Ascending aorta (tissue), 2 donors: Measurements from ENCODE around the gene ITIH3. TPM values are rescaled to one million over a fixed set of nuclear protein-coding genes. Genes with fewer than 3 reads are reported as not detected.
"Not testable (repeated sequence)": the region's sequence is repeated elsewhere in the genome, so short reads cannot be mapped to it uniquely, and the experiment has no call there.

Experiments
- DNase-seq, 2 donors: peaks; one replicate each; pipeline ENCODE4 v3.0.0-alpha.2; 2019; ENCODE audit warnings: low spot score in 2 of 2
- H3K27ac ChIP-seq, 2 donors: fragments of 200-600 bp; sonication (generic); one replicate each; pipeline ENCODE4 v1.5.1; 2016 to 2017; ENCODE audit warnings: mild to moderate bottlenecking in 1 of 2
- H3K27me3 ChIP-seq: fragments of 200-600 bp; sonication (generic); one replicate; pipeline ENCODE4 v1.5.1; 2017
- H3K36me3 ChIP-seq, 2 donors: fragments of 200-600 bp; sonication (generic); one replicate each; pipeline ENCODE4 v1.5.1; 2016
- H3K4me1 ChIP-seq, 2 donors: fragments of 200-600 bp; sonication (generic); one replicate each; pipeline ENCODE4 v1.5.1; 2016 to 2017; ENCODE audit warnings: mild to moderate bottlenecking in 1 of 2
- H3K4me3 ChIP-seq, 2 donors: fragments of 200-600 bp; sonication (generic); one replicate each; pipeline ENCODE4 v1.5.1; 2016 to 2017; ENCODE audit warnings: mild to moderate bottlenecking in 1 of 2
- H3K9me3 ChIP-seq, 2 donors: fragments of 200-600 bp; sonication (generic); one replicate each; pipeline ENCODE4 v1.5.1; 2016
- intact Hi-C: fragments of 100-400 bp; cut with DNase I; formaldehyde crosslinking; loops from one replicate; pipeline ENCODE4 v1.15.1; 2023
- total RNA-seq: library from RNA; depleted of rRNA; stranded (reverse); fragments of >200 nt; gene quantifications from one replicate; pipeline ENCODE4 v1.1.0, GENCODE V29; 2016
- TF ChIP-seq, protein P1 (sequence below), 3 experiments: fragments of 200-600 bp in 2 of 3; fragments of 450-650 bp in 1 of 3; sonication (generic) in 2 of 3; IDR thresholded peaks; one replicate each; pipeline ENCODE4 v1.5.1; 2016 to 2019; ENCODE audit warnings: antibody characterized with exemption in 3 of 3, mild to moderate bottlenecking in 1 of 3, moderate library complexity in 1 of 3

ITIH3 gene
- total RNA-seq, 1 donor from 2014 or later = 38.3 TPM

DNA sequence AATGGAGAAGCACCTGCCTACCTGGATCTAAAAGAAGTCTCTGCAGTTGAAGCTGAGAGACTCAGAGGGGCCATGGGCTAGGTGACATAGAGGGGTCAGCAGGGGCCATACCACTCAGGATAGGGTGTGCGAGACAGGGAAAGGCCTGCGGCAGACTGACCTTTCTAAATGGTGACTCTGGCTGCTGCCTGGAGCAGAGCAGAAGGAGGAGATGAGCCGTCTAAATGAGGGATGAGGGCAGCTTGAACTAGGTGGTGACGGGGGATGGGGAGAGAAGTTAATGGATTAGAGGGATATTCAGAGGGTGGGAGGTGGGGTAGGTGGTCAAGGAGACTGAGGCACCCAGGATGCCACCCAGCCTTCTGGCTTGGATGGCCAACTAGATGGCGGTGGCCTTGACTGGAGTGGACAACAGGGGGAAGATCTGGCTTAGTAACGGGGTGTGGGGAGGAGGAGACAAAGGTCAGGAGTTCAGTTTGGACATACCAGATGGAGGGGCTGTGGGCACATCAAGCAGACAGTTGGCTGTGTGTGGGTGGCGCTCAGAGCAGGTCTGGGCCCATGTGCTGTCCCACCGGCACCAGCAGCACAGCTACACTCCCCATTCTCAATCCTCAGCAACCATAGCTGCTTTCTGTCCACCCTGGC, 20.4 kb upstream of the ITIH3 start:
- intact Hi-C loops = loop anchor here (5.0 kb wide), 1 partner anchor 58 kb away; the partner anchor contains the start of gene ITIH4
- Histone ChIP-seq H3K4me3 (no peak overlapping the region), H3K36me3 (no peaks in the 10 kb centered on the region), H3K27me3 (no peaks in the 10 kb centered on the region), H3K9me3 (no peaks in the 10 kb centered on the region), H3K27ac (no peak overlapping the region), H3K4me1 (peaks cover 6 to 7% of the 10 kb centered on the region in 2 donors)
- no peak for DNase-seq
- TF ChIP-seq, protein P1, sequence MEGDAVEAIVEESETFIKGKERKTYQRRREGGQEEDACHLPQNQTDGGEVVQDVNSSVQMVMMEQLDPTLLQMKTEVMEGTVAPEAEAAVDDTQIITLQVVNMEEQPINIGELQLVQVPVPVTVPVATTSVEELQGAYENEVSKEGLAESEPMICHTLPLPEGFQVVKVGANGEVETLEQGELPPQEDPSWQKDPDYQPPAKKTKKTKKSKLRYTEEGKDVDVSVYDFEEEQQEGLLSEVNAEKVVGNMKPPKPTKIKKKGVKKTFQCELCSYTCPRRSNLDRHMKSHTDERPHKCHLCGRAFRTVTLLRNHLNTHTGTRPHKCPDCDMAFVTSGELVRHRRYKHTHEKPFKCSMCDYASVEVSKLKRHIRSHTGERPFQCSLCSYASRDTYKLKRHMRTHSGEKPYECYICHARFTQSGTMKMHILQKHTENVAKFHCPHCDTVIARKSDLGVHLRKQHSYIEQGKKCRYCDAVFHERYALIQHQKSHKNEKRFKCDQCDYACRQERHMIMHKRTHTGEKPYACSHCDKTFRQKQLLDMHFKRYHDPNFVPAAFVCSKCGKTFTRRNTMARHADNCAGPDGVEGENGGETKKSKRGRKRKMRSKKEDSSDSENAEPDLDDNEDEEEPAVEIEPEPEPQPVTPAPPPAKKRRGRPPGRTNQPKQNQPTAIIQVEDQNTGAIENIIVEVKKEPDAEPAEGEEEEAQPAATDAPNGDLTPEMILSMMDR (IDR thresholded peaks at IDR 0.05) = no peak

DNA sequence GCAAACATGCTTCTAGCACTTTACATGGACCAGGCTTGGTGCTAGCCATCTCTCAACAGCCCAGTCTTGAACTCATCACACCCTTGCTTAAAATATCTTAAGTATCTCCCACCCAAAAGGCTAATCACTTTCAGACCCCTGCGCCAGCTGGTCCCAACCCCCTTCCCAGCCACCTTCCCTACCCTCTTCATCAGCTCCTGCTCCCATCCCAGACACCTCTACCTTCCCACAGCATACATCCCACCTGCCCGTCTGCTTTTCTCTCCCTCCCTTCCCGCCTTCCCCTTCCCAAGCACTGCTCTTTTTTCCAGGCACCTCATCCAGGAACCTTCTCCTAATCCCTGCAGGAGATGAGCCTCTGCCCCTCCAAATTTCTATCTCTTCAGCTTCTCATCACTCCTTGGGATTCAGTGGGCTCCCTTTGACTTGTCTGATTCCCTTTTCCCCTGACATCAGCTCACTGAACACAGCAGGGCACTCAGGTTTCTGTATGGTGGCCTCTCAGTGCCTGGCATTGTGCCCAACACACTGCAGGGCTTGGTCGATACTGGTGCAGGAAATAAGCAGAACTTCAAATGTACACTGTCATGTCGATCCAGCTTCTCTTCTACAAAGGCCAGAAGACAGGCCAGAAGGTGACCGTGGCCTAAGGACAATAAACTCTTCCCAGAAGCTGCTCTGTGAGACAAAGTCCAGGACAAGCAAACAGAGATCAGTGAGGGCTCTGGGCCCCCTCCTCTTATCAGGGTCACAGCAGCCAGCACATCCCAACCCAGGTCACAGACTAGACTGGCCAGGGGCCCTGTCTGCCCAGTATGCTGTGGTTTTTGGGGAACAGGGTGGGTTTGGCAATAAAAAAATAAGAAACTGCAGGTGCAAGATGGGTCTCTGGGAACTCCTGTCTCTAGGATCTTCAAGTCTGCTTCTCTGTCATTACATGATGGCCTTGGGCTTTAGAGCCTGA, 19.4 kb upstream of the ITIH3 start:
- H3K9me3 ChIP-seq = no peaks in the 10 kb centered on the region
- H3K4me3 ChIP-seq = no peak overlapping the region
- H3K27ac ChIP-seq = no peak overlapping the region
- intact Hi-C loops = loop anchor here (5.0 kb wide), 1 partner anchor 57 kb away; the partner anchor contains the start of gene ITIH4
- no peaks in the 10 kb centered on the region for H3K36me3 ChIP-seq
- TF ChIP-seq, protein P1 (IDR thresholded peaks at IDR 0.05) = no peak
- H3K27me3 ChIP-seq = no peaks in the 10 kb centered on the region
- DNase-seq = peak in 1 of 2 donors; percentile 60
- no peaks in the 10 kb centered on the region for H3K4me1 ChIP-seq

DNA sequence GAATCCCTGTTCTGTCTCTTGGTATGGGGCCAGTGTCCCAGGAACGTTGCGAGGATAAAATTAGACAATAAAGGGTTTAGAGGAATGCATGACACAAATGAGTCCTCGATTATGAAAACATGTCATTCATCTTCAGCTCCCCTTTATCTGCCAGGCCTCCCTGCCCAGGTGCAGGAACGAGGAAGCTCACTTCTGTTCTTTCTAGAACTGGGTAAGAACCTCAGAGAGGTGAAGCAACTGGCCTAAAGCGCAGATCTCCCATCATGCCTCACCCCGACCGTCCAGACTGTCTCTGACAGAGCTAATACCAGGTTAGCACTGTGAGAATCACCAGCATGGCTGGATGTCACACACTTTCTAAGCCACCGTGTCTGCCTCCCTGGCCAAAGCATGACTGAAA, 18.7 kb upstream of the ITIH3 start:
- DNase-seq = no peak

DNA sequence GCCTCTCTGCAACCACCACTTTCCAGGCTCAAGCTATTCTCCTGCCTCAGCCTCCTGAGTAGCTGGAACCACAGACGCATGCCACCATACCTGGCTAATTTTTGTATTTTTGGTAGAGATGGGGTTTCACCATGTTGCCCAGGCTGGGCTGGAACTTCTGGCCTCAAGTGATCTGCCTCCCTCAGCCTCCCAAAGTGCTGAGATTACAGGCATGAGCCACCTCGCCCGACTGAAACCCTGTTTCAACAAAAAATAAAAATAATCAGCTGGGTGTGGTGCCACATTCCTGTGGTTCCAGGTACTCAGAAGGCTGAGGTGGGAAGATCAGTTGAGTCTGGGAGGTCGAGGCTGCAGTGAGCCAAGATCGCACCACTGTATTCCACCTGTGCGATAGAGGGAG, 18.1 kb upstream of the ITIH3 start:
- H3K9me3 ChIP-seq, H3K4me3 ChIP-seq, H3K4me1 ChIP-seq, intact Hi-C loops, H3K36me3 ChIP-seq, H3K27ac ChIP-seq, H3K27me3 ChIP-seq, DNase-seq: not testable (repeated sequence)

More for the DNA sequence above, 18.7 kb upstream of the ITIH3 start:
- no peak overlapping the region for H3K27ac ChIP-seq
- H3K27me3 ChIP-seq = no peaks in the 10 kb centered on the region
- no peaks in the 10 kb centered on the region for H3K4me1 ChIP-seq
- no peaks in the 10 kb centered on the region for H3K36me3 ChIP-seq
- H3K4me3 ChIP-seq = no peak overlapping the region
- TF ChIP-seq, protein P1 (IDR thresholded peaks at IDR 0.05) = no peak
- H3K9me3 ChIP-seq = no peaks in the 10 kb centered on the region
- intact Hi-C loops = no loop called here

DNA sequence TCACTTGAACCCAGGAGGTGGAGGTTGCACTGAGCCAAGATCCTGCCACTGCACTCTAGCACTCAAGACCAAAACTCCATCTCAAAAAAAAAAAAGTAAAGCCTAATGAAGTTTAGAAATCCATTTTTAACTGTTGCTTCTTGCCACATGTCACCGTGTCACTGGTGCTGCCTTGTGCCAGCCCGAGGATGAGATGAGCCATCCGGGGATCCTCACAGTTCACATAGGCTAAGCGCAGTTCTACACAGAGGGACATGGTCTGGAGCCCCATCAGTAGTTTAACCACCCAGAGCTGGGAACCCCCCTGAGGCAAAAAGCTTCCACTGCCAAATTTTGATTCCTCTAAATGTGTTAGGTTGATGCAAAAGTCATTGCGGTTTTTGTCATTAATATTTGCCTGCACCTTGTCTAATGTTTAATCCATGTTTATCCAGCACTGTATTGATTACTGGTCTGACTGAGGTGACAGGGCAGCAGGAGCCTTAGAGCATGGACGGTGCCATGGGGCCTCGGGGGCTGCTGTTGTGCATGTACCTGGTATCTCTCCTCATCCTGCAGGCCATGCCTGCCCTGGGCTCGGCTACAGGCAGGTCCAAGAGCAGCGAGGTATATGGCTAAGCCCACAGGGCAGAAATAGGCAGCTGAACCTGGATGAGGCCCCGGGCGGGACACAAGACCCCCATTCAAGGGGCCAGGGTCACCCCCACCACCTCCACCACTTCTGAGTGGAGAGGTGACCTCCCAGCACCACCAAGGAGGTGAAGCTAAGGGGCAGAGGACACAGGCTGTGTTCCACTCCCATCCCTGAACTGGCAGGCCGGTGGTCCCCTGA, 17.3 kb upstream of the ITIH3 start, which contains the start of gene ITIH1:
ITIH1 (plus strand) TSS at position 473 of the 832 bp plus-strand sequence; CDS start at position 490, 17 bp downstream.
- Histone ChIP-seq H3K4me1 (no peaks in the 10 kb centered on the region), H3K27me3 (no peaks in the 10 kb centered on the region), H3K27ac (no peak within 1 kb of the TSS), H3K4me3 (no peak within 1 kb of the TSS), H3K9me3 (no peaks in the 10 kb centered on the region), H3K36me3 (no peaks in the 10 kb centered on the region)
- TF ChIP-seq, protein P1 (IDR thresholded peaks at IDR 0.05) = no peak
- peak in 1 of 2 donors; percentile 38 for DNase-seq
- intact Hi-C loops = no loop called here
